Activated T-cell treated with anti-CD3 and anti-CD28 coated beads for 1 hour (primary cell): Measurements from ENCODE around the gene CIAO2A.
"Not testable (repeated sequence)": the region's sequence is repeated elsewhere in the genome, so short reads cannot be mapped to it uniquely, and the experiment has no call there.

Experiments
- DNase-seq: peaks from one replicate; pipeline ENCODE4 v3.0.0-alpha.2; 2020; ENCODE audit warnings: low read depth

The CIAO2A gene

GRCh38 chr15:64111679-64112050 lies 18.0 kb upstream of the CIAO2A start:
- DNase-seq, result no peak

GRCh38 chr15:64110950-64111678 lies 17.5 kb upstream of the CIAO2A start:
- DNase-seq, result no peak

GRCh38 chr15:64110108-64110701 lies 16.6 kb upstream of the CIAO2A start:
- not testable (repeated sequence) for DNase-seq

GRCh38 chr15:64107337-64107736 lies 13.7 kb upstream of the CIAO2A start:
- DNase-seq, result no peak

- DNase-seq, result no peak
These were observed 11.6 kb upstream of the CIAO2A start for GRCh38 chr15:64105113-64105704.

GRCh38 chr15:64102497-64102896 lies 8.9 kb upstream of the CIAO2A start:
- no peak for DNase-seq

- DNase-seq, result no peak
These were observed 7.3 kb upstream of the CIAO2A start for GRCh38 chr15:64100958-64101357.

- no peak for DNase-seq
These were observed 5.7 kb upstream of the CIAO2A start for GRCh38 chr15:64099379-64099778.

GRCh38 chr15:64096668-64097384 lies 3.2 kb upstream of the CIAO2A start:
- no peak for DNase-seq

GRCh38 chr15:64095795-64096667 lies 2.4 kb upstream of the CIAO2A start, which contains the start of gene SNX1:
TSS of gene SNX1 (plus strand) at chr15:64095982. CDS start at chr15:64096014, 32 bp downstream.
- DNase-seq, result peak; percentile 95

GRCh38 chr15:64095431-64095794 lies 1.8 kb upstream of the CIAO2A start:
- DNase-seq, result no peak

- peak; percentile 12 for DNase-seq
These were observed 593 bp downstream of the CIAO2A start for GRCh38 chr15:64092864-64093626.

- no peak for DNase-seq
These were observed 1.4 kb downstream of the CIAO2A start for GRCh38 chr15:64092075-64092820.

GRCh38 chr15:64090527-64090926 lies 3.1 kb downstream of the CIAO2A start:
- DNase-seq, result no peak

GRCh38 chr15:64089543-64090280 lies 3.9 kb downstream of the CIAO2A start:
- DNase-seq, result no peak

GRCh38 chr15:64082757-64083156 lies 10.9 kb downstream of the CIAO2A start:
- no peak for DNase-seq

GRCh38 chr15:64073496-64073895 lies 20.1 kb downstream of the CIAO2A start:
- DNase-seq, result not testable (repeated sequence)

- no peak for DNase-seq
These were observed 20.8 kb downstream of the CIAO2A start for GRCh38 chr15:64072812-64073211.

- DNase-seq, result no peak
These were observed 21.5 kb downstream of the CIAO2A start for GRCh38 chr15:64071931-64072765.
